HepG2 (cell line): Measurements from ENCODE around the gene GDF7. TPM values are rescaled to one million over a fixed set of nuclear protein-coding genes. Genes with fewer than 3 reads are reported as not detected.

Source experiments
- CENPX ChIP-seq: sonication (generic); formaldehyde crosslinking; IDR thresholded peaks from 2 replicates; pipeline ENCODE4 v1.9.0; 2021; ENCODE audit warnings: mild to moderate bottlenecking, missing genetic modification reagents, moderate library complexity
- DNMT3B ChIP-seq: conservative IDR thresholded peaks from 2 replicates; pipeline ENCODE4 v1.6.1; 2016; ENCODE audit warnings: missing biosample characterization, control low read depth
- FOXK1 ChIP-seq: sonication (generic); formaldehyde crosslinking; IDR thresholded peaks from 2 replicates; pipeline ENCODE4 v1.4.0; 2020; ENCODE audit warnings: low read depth, missing genetic modification reagents, borderline replicate concordance
- GTF3A ChIP-seq: sonication (generic); formaldehyde crosslinking; conservative IDR thresholded peaks from 2 replicates; pipeline ENCODE4 v1.4.0; 2020; ENCODE audit warnings: mild to moderate bottlenecking, missing genetic modification reagents
- KLF16 ChIP-seq, 2 experiments: sonication (generic) in 1 of 2; formaldehyde crosslinking in 1 of 2; IDR thresholded peaks; 2 replicates each; pipeline versions ENCODE4 v1.6.1 to v1.8.0; 2016 to 2023; ENCODE audit warnings: missing genetic modification reagents in 2 of 2, missing compliant biosample characterization in 1 of 2
- KMT2B ChIP-seq: IDR thresholded peaks from 2 replicates; pipeline ENCODE4 v1.6.1; 2016; ENCODE audit warnings: missing genetic modification reagents, missing compliant biosample characterization
- NFATC3 ChIP-seq: sonication (generic); formaldehyde crosslinking; IDR thresholded peaks from 2 replicates; pipeline ENCODE4 v1.5.1; 2020; ENCODE audit warnings: mild to moderate bottlenecking, missing genetic modification reagents
- NFKBIZ ChIP-seq: IDR thresholded peaks from 2 replicates; pipeline ENCODE4 v1.6.1; 2018; ENCODE audit warnings: missing genetic modification reagents, missing compliant biosample characterization
- POLR2AphosphoS2 ChIP-seq: IDR thresholded peaks from 2 replicates; pipeline ENCODE4 v1.6.1; 2011; ENCODE audit warnings: low read depth, low read length, improper control_type of control experiment
- POLR2G ChIP-seq: fragments of 200-400 bp; formaldehyde crosslinking; IDR thresholded peaks from 2 replicates; pipeline ENCODE4 v1.6.1; 2018; ENCODE audit warnings: mild to moderate bottlenecking, low read depth, low read length, moderate library complexity
- SIX1 ChIP-seq: sonication (generic); formaldehyde crosslinking; IDR thresholded peaks from 2 replicates; pipeline ENCODE4 v1.4.0; 2020; ENCODE audit warnings: missing genetic modification reagents, borderline replicate concordance
- SOX13 ChIP-seq, 3 experiments: fragments of 450-650 bp in 1 of 3; sonication (generic) in 1 of 3; formaldehyde crosslinking in 1 of 3; IDR thresholded peaks in 2 of 3; conservative IDR thresholded peaks in 1 of 3; 2 replicates each; pipeline versions ENCODE4 v1.5.0 to v1.6.1; 2016 to 2020; ENCODE audit warnings: antibody characterized with exemption in 1 of 3, mild to moderate bottlenecking in 1 of 3, missing compliant biosample characterization in 1 of 3, missing genetic modification reagents in 1 of 3, moderate library complexity in 1 of 3
- TEAD2 ChIP-seq: sonication (generic); formaldehyde crosslinking; IDR thresholded peaks from 2 replicates; pipeline ENCODE4 v1.9.0; 2021; ENCODE audit warnings: missing genetic modification reagents
- U2AF1 ChIP-seq: fragments of 200-400 bp; formaldehyde crosslinking; optimal IDR thresholded peaks from 2 replicates; pipeline ENCODE3; 2017; ENCODE audit warnings: mild to moderate bottlenecking, low read depth, low read length
- ZFP37 ChIP-seq: sonication (generic); formaldehyde crosslinking; IDR thresholded peaks from 2 replicates; pipeline ENCODE4 v1.4.0; 2020; ENCODE audit warnings: missing genetic modification reagents, borderline replicate concordance
- ZNF121 ChIP-seq: sonication (generic); formaldehyde crosslinking; IDR thresholded peaks from 2 replicates; pipeline ENCODE4 v1.5.0; 2020; ENCODE audit warnings: mild to moderate bottlenecking, missing genetic modification reagents
- ZNF124 ChIP-seq: sonication (generic); formaldehyde crosslinking; IDR thresholded peaks from 2 replicates; pipeline ENCODE4 v1.4.0; 2020; ENCODE audit warnings: missing genetic modification reagents
- ZNF24 ChIP-seq: fragments of 450-650 bp; IDR thresholded peaks from 2 replicates; pipeline ENCODE4 v1.6.1; 2017; ENCODE audit warnings: antibody characterized with exemption, mild to moderate bottlenecking
- ZNF44 ChIP-seq: sonication (generic); formaldehyde crosslinking; IDR thresholded peaks from 2 replicates; pipeline ENCODE4 v1.5.1; 2020; ENCODE audit warnings: mild to moderate bottlenecking, missing genetic modification reagents
- ZNF552 ChIP-seq: sonication (generic); formaldehyde crosslinking; IDR thresholded peaks from 2 replicates; pipeline ENCODE4 v1.9.0; 2022; ENCODE audit warnings: missing genetic modification reagents, mild to moderate bottlenecking, borderline replicate concordance
- ZNF558 ChIP-seq: sonication (generic); formaldehyde crosslinking; IDR thresholded peaks from 2 replicates; pipeline ENCODE4 v1.9.0; 2022; ENCODE audit warnings: mild to moderate bottlenecking, missing genetic modification reagents, borderline replicate concordance
- ZNF737 ChIP-seq: sonication (generic); formaldehyde crosslinking; IDR thresholded peaks from 2 replicates; pipeline ENCODE4 v1.5.0; 2020; ENCODE audit warnings: missing genetic modification reagents, mild to moderate bottlenecking, borderline replicate concordance
- ZNF850 ChIP-seq: sonication (generic); formaldehyde crosslinking; conservative IDR thresholded peaks from 2 replicates; pipeline ENCODE4 v1.9.0; 2021; ENCODE audit warnings: mild to moderate bottlenecking, missing genetic modification reagents
- ZNF878 ChIP-seq: sonication (generic); formaldehyde crosslinking; IDR thresholded peaks from 2 replicates; pipeline ENCODE4 v1.8.1; 2023; ENCODE audit warnings: mild to moderate bottlenecking, missing genetic modification reagents, moderate library complexity
- polyA plus RNA-seq, 8 experiments: library from polyadenylated mRNA; depleted of rRNA in 3 of 8; stranded (reverse) in 7 of 8; unstranded in 1 of 8; fragments of >200 nt; fragmentation: Illumina TruSeq in 4 of 8; extraction: Trizol in 4 of 8; gene quantifications; 2 replicates each; pipeline versions ENCODE4 v1.2.1 to v1.2.3, GENCODE V29; 2011 to 2016; ENCODE audit warnings: low read depth in 4 of 8, missing spikeins in 1 of 8, mixed read lengths in 1 of 8; ENCODE audit not compliant: insufficient read depth in 1 of 8
- total RNA-seq, 5 experiments: library from RNA; depleted of rRNA; stranded (reverse); fragments of >200 nt; fragmentation: Illumina TruSeq; extraction: Trizol; gene quantifications; 2 replicates each; pipeline ENCODE4 v1.2.3, GENCODE V29; 2016; ENCODE audit warnings: low read depth in 1 of 5
- TF ChIP-seq, protein P1 (sequence below), 2 experiments: sonication (generic) in 1 of 2; formaldehyde crosslinking in 1 of 2; IDR thresholded peaks; 2 replicates each; pipeline versions ENCODE4 v1.5.1 to v1.6.1; 2011 to 2020; ENCODE audit warnings: borderline replicate concordance in 1 of 2, low read depth in 1 of 2, low read length in 1 of 2, mild to moderate bottlenecking in 1 of 2, missing genetic modification reagents in 1 of 2, moderate library complexity in 1 of 2
- TF ChIP-seq, protein P2 (sequence below): IDR thresholded peaks from 2 replicates; pipeline ENCODE4 v1.6.1; 2016
- TF ChIP-seq, protein P3 (sequence below): sonication (generic); formaldehyde crosslinking; IDR thresholded peaks from 2 replicates; pipeline ENCODE4 v1.4.0; 2020; ENCODE audit warnings: missing genetic modification reagents

Gene GDF7
- total and polyA plus RNA-seq, 2 of the 13 experiments (the other 11 are each of a cell fraction or from before 2014, with no cell fraction given) = 1.6 to 15.0 TPM

DNA sequence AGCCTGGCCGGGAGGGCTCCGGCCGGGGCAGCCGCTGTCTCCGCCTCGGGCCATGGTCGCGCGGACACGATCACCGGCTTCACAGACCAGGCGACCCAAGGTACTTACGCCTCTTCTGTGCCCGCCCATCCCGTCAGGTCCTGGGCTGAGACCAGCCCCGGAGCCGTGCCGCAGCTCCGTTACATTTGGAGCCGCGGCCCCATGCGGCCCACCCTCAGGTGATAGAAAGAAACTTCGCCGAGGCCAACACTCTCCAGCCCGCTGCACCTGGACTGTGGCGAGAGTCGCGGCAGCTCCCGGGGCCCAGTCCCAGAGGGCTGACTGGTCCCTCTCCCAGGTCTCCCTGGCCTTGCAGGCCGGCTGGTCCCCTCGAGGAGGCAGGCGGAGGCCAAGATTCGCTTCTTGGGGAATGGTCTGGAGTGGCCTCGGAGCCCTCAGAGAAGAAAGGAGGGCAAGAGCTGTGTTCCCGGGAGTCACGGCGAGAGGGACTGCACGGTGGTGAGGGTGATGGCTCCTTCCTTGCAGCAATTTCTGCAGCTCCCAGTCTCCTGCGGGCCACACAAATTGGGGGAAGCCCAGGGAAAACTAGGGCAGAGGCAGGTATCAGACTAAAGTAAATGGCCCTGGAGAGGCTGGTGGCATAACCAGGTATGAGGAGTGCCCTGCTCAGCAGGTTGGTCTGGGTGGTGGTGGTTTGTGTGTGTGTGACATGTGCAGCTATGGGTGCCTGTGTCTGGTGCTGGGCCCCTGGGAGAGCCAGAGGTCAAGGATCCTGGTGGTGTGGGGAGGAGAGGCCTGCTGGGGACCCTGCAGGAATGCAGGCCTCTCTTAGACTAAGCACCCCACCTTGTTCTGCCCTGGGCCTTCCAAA is 822 bp downstream of the GDF7 start (continued):
- TF ChIP-seq ZNF124 (CRISPR knock-in tag) (no peak), ZNF24 (no peak), DNMT3B (CRISPR knock-in tag) (no peak), KLF16 (CRISPR knock-in tag; IDR thresholded peaks at IDR 0.05) (no peak), U2AF1 (no peak), ZNF850 (CRISPR knock-in tag) (no peak; the same call in 1 of the 2 replicates), GTF3A (CRISPR knock-in tag) (0 out of 2 replicates have a peak, but pooled peaks have one; percentile 72), NFATC3 (no peak), TEAD2 (CRISPR knock-in tag) (no peak), ZNF121 (CRISPR knock-in tag) (no peak), ZNF552 (CRISPR knock-in tag) (no peak), FOXK1 (CRISPR knock-in tag) (no peak), ZNF44 (CRISPR knock-in tag) (peak; percentile 57; the same call in 1 of the 2 replicates), SOX13 (IDR thresholded peaks at IDR 0.05) (no peak), SOX13 (CRISPR knock-in tag; conservative IDR thresholded peaks at IDR 0.05 in 1 of 2, IDR thresholded peaks at IDR 0.05 in 1 of 2) (no peak), POLR2G (no peak), NFKBIZ (CRISPR knock-in tag) (no peak), KMT2B (CRISPR knock-in tag) (no peak), POLR2AphosphoS2 (no peak), SIX1 (CRISPR knock-in tag) (no peak), ZNF558 (CRISPR knock-in tag) (0 out of 2 replicates have a peak, but pooled peaks have one; percentile 37), ZNF737 (CRISPR knock-in tag) (no peak), ZFP37 (CRISPR knock-in tag) (no peak), CENPX (no peak), ZNF878 (no peak)
- TF ChIP-seq, protein P1, sequence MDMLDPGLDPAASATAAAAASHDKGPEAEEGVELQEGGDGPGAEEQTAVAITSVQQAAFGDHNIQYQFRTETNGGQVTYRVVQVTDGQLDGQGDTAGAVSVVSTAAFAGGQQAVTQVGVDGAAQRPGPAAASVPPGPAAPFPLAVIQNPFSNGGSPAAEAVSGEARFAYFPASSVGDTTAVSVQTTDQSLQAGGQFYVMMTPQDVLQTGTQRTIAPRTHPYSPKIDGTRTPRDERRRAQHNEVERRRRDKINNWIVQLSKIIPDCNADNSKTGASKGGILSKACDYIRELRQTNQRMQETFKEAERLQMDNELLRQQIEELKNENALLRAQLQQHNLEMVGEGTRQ (IDR thresholded peaks at IDR 0.05; ENCODE audit: low read depth, low read length) = no peak
- TF ChIP-seq, protein P1 (CRISPR knock-in tag; IDR thresholded peaks at IDR 0.05; ENCODE audit: borderline replicate concordance) = no peak
- TF ChIP-seq, protein P2, sequence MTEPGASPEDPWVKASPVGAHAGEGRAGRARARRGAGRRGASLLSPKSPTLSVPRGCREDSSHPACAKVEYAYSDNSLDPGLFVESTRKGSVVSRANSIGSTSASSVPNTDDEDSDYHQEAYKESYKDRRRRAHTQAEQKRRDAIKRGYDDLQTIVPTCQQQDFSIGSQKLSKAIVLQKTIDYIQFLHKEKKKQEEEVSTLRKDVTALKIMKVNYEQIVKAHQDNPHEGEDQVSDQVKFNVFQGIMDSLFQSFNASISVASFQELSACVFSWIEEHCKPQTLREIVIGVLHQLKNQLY = no peak
- TF ChIP-seq, protein P3, sequence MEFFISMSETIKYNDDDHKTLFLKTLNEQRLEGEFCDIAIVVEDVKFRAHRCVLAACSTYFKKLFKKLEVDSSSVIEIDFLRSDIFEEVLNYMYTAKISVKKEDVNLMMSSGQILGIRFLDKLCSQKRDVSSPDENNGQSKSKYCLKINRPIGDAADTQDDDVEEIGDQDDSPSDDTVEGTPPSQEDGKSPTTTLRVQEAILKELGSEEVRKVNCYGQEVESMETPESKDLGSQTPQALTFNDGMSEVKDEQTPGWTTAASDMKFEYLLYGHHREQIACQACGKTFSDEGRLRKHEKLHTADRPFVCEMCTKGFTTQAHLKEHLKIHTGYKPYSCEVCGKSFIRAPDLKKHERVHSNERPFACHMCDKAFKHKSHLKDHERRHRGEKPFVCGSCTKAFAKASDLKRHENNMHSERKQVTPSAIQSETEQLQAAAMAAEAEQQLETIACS (CRISPR knock-in tag) = peak; percentile 51; the same call in 1 of the 2 replicates
